SJCRH30 (cell line): ENCODE results near the gene ASB4. TPM values are rescaled to one million over a fixed set of nuclear protein-coding genes. Genes with fewer than 3 reads are reported as not detected.

Experiments
- DNase-seq, 2 experiments: peaks; one replicate each; pipeline ENCODE4 v3.0.0-alpha.2; 2015 to 2020
- H3K27ac ChIP-seq: fragments of 250-450 bp; sonication (Bioruptor Pico); 2 replicates; pipeline ENCODE4 v1.5.1; 2020; ENCODE audit warnings: mild to moderate bottlenecking, moderate library complexity
- H3K27me3 ChIP-seq: fragments of 250-450 bp; sonication (Bioruptor Pico); 2 replicates; pipeline ENCODE4 v1.5.1; 2020; ENCODE audit warnings: mild to moderate bottlenecking, moderate library complexity
- H3K36me3 ChIP-seq: fragments of 250-450 bp; sonication (Bioruptor Pico); 2 replicates; pipeline ENCODE4 v1.5.1; 2020; ENCODE audit warnings: mild to moderate bottlenecking, moderate library complexity
- H3K4me1 ChIP-seq: fragments of 250-450 bp; sonication (Bioruptor Pico); 2 replicates; pipeline ENCODE4 v1.5.1; 2020; ENCODE audit warnings: mild to moderate bottlenecking, moderate library complexity
- H3K4me3 ChIP-seq: fragments of 250-450 bp; sonication (Bioruptor Pico); 2 replicates; pipeline ENCODE4 v1.5.1; 2020; ENCODE audit warnings: mild to moderate bottlenecking, moderate library complexity
- H3K9me3 ChIP-seq: fragments of 250-450 bp; sonication (Bioruptor Pico); replicated peaks from 2 replicates; pipeline ENCODE4 v1.5.1; 2020; ENCODE audit warnings: mild to moderate bottlenecking, moderate library complexity
- total RNA-seq: library from RNA; depleted of rRNA; stranded (reverse); fragments of >200 nt; shearing (Covaris generic); gene quantifications from 2 replicates; pipeline ENCODE4 v1.2.3, GENCODE V29; 2014

ASB4 gene
- total RNA-seq, 1 experiment from 2014 or later, result 0.08 TPM

DNA sequence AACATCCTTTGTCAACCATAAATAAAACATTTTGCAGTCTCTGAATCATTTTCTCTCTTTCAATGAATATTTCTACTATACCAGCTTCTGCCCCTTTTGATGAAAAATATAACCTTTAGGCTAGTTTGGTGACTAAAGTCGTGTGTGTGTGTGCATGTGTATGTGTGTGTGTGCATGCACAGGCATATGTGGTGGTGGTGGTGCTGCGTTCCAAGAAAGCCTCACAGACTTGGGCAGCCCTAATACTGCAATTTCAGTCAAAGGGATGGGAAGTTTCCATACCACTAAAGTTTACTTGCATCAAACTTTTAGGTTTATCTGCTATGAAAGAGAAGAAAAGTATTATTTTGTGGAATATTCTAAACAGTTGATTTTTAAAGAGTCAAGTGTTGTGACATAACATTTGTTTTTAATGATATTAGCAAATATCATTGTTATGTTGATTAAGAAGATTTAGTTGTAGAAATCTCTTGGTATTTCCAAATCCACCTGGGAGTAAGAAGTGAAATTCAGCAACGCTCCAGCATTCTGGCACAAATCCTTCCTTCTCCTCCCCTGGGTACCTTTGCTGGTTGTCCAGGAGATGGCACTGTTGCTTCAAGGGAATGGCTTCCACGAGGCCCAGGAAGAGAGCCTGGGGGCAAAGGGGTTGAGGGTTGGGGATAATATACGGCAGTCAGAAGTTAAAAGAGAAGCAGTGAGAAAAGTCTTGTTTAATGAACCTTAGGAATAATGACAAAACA lies 41.5 kb downstream of the ASB4 start:
- Histone ChIP-seq H3K36me3 (no peaks in the 10 kb centered on the region), H3K27ac (no peak overlapping the region), H3K4me3 (no peak overlapping the region), H3K9me3 (no peaks in the 10 kb centered on the region), H3K27me3 (no peaks in the 10 kb centered on the region), H3K4me1 (no peaks in the 10 kb centered on the region; the same call in 1 of the 2 replicates)
- peak; percentile 74 to 92 for DNase-seq

DNA sequence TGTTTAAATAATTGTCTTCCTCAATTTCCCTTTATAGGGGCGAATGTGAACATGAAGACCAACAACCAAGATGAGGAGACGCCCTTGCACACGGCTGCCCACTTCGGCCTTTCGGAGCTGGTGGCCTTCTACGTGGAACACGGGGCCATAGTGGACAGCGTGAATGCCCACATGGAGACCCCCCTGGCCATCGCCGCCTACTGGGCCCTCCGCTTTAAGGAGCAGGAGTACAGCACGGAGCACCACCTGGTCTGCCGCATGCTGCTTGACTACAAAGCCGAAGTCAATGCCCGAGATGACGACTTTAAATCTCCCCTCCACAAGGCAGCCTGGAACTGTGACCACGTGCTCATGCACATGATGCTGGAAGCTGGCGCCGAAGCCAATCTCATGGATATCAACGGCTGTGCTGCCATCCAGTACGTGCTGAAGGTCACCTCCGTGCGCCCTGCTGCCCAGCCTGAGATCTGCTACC lies 42.1 kb downstream of the ASB4 start:
- no peak overlapping the region for H3K27ac ChIP-seq
- no peaks in the 10 kb centered on the region for H3K9me3 ChIP-seq
- DNase-seq, result no peak
- no peaks in the 10 kb centered on the region for H3K36me3 ChIP-seq
- H3K4me3 ChIP-seq, result no peak overlapping the region
- H3K4me1 ChIP-seq, result no peaks in the 10 kb centered on the region; the same call in 1 of the 2 replicates
- H3K27me3 ChIP-seq, result no peaks in the 10 kb centered on the region

DNA sequence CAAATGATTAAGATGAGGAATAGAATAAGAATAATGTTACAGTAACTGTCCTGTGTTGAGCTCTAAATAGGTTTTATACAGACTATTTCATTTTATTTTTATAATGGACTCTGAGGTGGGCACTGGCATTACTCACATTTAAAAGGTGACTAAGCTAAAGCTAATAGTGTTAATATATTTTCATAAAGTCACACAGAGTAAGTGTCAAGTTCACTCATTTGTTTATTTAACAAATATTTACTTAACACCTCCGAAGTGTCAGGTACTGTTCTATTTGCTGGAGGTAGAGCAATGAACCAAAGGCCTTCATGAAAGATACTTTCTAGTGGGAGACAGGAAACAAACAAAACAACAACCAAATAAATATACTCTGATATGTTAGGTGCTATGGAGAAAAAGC lies 44.0 kb downstream of the ASB4 start:
- no peaks in the 10 kb centered on the region for H3K36me3 ChIP-seq
- no peak overlapping the region for H3K4me3 ChIP-seq
- no peak for DNase-seq
- H3K27me3 ChIP-seq, result no peaks in the 10 kb centered on the region
- H3K9me3 ChIP-seq, result no peaks in the 10 kb centered on the region
- H3K4me1 ChIP-seq, result no peaks in the 10 kb centered on the region; the same call in 1 of the 2 replicates
- H3K27ac ChIP-seq, result no peak overlapping the region

DNA sequence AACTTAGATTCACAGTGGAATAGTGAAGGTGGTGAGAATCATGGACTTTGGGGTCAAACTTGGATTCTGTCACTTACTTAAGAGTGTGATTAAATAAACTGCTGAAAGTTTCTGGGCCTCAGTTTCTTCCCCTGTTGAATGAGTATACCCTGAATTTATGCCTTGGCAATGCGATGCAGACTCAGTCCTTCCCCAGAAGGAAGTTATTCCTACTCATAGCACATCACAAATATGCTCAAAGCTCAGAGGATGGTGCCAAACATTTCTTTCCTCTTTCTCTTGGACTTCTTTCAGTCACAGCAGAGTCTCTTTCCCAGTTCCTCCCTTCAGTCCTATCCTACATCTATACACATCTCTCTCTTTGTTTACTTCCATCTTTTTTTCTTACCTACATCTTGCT lies 45.1 kb downstream of the ASB4 start:
- H3K27me3 ChIP-seq, result no peaks in the 10 kb centered on the region
- no peak for DNase-seq
- H3K9me3 ChIP-seq, result no peaks in the 10 kb centered on the region
- no peak overlapping the region for H3K4me3 ChIP-seq
- H3K27ac ChIP-seq, result no peak overlapping the region
- no peaks in the 10 kb centered on the region; the same call in 1 of the 2 replicates for H3K4me1 ChIP-seq
- H3K36me3 ChIP-seq, result no peaks in the 10 kb centered on the region

DNA sequence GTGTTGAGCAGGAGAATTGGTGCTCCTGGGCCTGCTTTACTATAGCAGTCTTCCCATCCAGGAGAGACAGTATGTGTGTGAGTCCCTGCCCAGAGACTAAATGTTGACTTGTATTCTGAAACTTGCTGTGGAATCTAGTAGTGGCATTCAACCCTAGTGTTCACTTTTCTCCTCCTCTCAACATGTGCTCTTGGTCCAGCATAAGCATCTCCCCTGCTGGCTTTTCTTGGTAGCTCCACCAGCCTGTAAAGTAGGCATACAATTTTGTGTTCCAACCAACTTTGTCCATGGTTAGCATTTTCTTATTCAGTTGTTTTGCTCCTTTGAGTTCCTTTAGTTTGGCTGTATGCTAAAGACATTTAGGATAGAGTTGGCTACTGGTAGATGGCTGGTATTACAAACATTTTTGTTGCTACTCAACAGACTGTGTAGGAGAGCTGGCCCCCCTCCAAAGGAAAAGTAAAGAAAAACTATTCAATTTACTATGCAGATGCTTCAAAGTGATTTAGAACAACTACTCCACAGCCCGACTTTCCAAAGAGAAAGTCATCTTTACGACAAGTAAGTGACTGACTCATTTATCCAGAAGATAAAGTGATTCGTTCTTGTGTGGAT lies 46.0 kb downstream of the ASB4 start:
- Histone ChIP-seq H3K27ac (no peak overlapping the region), H3K4me1 (no peaks in the 10 kb centered on the region; the same call in 1 of the 2 replicates), H3K36me3 (no peaks in the 10 kb centered on the region), H3K4me3 (no peak overlapping the region), H3K9me3 (no peaks in the 10 kb centered on the region), H3K27me3 (no peaks in the 10 kb centered on the region)
- no peak for DNase-seq

DNA sequence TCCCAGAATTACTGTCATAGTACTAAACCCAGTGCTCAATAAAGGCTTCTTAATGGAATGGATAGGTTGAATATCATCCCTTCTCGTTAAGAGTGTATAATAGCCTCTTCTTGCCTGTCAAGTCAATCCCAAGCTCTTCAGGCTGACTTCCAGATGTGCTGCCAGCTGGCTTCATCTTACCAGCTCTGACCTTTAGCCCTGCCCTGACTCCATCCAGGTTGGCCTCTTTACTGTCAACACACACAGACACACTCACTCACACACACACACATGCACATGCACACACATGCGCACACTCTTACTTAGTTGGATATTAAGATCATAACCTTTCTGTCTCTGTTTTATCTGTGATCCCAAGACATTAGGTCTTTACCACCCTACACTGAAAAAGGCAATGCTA lies 49.1 kb downstream of the ASB4 start:
- Histone ChIP-seq H3K4me3 (no peak overlapping the region), H3K36me3 (no peaks in the 10 kb centered on the region), H3K27me3 (no peaks in the 10 kb centered on the region), H3K4me1 (no peaks in the 10 kb centered on the region), H3K27ac (no peak overlapping the region), H3K9me3 (no peaks in the 10 kb centered on the region)
- no peak for DNase-seq

DNA sequence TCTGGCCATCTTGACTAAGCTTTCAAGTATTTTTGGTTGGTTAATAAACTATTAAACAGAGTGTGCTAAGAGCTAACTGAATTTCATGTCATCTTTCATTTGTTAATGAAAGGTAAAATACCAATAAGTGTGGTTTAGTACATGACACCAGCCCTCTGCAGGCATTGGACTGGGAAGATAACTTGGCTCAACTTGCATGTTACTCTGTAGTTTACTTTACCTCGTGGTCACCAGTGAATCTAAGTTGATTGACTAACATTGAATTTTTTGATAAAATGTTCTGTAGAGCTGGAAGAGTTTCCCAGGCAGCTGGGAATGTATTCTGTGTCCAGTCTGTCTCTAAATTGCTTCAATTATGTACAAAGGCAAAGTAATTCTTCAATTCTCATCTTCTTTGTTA lies 49.9 kb downstream of the ASB4 start:
- H3K27ac ChIP-seq, result no peak overlapping the region
- H3K27me3 ChIP-seq, result no peaks in the 10 kb centered on the region
- H3K9me3 ChIP-seq, result no peaks in the 10 kb centered on the region
- H3K36me3 ChIP-seq, result no peaks in the 10 kb centered on the region
- DNase-seq, result no peak
- H3K4me1 ChIP-seq, result no peaks in the 10 kb centered on the region
- H3K4me3 ChIP-seq, result no peak overlapping the region

DNA sequence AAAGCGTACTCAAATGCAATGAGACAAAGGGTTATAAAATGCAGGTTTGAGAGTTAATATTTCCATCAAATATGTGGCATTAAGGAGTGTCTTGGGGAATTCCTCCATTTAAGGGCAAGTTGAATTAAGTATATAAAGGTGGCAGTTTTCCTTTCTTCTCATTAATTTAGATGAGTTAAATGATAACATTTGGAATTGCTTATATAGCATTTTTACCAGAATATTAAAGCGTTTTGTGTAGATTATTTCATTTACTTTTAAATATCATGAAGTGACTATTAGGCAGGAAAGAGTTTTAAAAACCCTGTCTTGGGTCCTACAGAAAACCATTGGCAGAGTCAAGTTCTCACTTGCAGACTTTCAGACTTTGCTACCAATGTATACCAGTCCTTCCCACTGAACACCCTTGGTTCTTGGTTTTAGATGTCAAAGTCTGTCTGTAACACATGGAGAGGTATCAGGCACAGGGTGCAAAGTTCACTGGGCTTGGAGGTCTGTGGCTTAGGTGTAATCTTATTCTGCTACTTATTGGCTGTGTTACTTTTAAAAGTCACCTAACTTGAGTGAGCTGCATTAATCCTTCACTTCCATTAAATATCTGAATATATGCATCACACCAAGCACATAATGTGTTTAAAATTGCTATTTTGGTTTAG lies 51.0 kb downstream of the ASB4 start:
- no peaks in the 10 kb centered on the region for H3K9me3 ChIP-seq
- no peak overlapping the region for H3K4me3 ChIP-seq
- H3K27me3 ChIP-seq, result no peaks in the 10 kb centered on the region
- no peaks in the 10 kb centered on the region for H3K4me1 ChIP-seq
- H3K36me3 ChIP-seq, result no peaks in the 10 kb centered on the region
- no peak for DNase-seq
- H3K27ac ChIP-seq, result no peak overlapping the region

DNA sequence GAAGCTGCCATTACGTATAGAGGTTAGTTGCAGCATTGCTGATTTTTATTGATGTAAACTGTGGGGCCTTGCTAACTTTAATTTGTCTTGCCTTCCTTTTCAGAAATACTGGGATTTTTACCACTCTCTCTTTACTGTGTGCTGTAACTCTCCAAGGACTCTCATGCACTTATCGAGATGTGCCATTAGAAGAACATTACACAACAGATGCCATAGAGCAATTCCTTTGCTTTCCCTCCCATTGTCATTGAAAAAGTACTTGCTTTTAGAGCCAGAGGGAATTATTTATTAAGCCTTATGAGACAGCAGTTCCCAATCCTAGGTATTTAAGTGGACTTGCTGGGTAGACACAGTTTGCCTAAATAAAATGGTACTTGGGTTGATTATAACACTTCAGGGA lies 51.7 kb downstream of the ASB4 start:
- Histone ChIP-seq H3K9me3 (no peaks in the 10 kb centered on the region), H3K36me3 (no peaks in the 10 kb centered on the region), H3K4me1 (no peaks in the 10 kb centered on the region), H3K27me3 (no peaks in the 10 kb centered on the region), H3K4me3 (no peak overlapping the region), H3K27ac (no peak overlapping the region)
- no peak for DNase-seq

DNA sequence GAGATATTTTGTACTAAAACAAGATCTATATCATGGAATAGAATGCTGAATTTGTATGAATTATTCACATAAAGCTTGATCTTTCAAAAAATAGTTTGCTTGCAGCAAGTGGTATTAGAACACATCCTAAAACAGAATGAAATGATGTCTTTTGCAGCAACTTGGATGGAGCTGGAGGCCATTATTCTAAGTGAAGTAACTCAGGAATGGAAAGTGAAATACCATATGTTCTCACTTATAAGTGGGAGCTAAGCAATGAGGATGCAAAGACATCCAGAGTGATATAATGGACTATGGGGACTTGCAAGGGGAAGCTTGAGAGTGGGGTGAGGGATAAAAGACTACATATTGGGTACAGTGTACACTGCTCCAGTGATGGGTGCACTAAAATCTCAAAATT lies 53.7 kb downstream of the ASB4 start:
- no peak for DNase-seq
- no peak overlapping the region for H3K4me3 ChIP-seq
- H3K4me1 ChIP-seq, result no peaks in the 10 kb centered on the region
- no peaks in the 10 kb centered on the region for H3K9me3 ChIP-seq
- H3K27ac ChIP-seq, result no peak overlapping the region
- no peaks in the 10 kb centered on the region for H3K36me3 ChIP-seq
- no peaks in the 10 kb centered on the region for H3K27me3 ChIP-seq

DNA sequence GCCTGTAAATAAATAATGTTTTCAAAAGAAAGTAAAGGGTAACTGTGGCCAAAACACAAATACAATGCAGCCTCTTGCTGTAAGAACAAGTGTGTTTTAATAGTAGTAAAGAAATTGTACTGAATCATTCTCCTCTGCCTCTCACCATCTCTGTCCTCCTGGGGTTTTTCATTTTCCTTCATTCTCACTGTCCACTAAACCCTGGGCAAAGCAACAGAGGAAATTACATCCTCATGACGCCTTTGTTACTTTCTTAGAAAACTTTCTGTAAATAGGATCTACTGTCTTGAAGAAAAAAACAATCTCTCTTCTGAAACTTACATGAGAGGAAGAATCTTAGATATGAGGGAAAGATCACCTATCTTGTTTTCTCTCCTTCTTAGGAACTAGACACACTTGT lies 54.6 kb downstream of the ASB4 start:
- DNase-seq, result no peak
- Histone ChIP-seq H3K4me3 (no peak overlapping the region), H3K9me3 (no peaks in the 10 kb centered on the region), H3K4me1 (no peaks in the 10 kb centered on the region), H3K27ac (no peak overlapping the region), H3K36me3 (no peaks in the 10 kb centered on the region), H3K27me3 (no peaks in the 10 kb centered on the region)

DNA sequence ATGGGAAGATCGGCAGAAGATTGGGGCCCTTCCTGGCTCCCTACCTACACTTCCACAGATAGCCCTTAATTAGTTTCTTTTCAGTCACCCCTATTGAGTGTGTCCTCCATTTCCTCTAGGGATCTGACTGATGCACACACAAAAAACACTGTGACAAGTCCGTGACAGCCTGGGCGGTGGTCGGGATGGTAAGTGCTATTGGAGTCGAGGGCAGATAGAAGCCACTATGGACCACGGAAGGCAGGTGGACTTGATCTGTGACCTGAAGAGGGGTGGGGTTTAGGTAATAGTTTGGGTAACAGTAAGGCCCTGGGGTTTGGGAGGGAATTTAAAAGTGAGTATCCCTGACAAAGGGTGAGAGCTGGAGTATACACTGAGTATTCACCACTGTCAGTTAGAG lies 57.6 kb downstream of the ASB4 start:
- Histone ChIP-seq H3K27me3 (no peaks in the 10 kb centered on the region), H3K4me3 (no peak overlapping the region), H3K9me3 (no peaks in the 10 kb centered on the region), H3K4me1 (no peaks in the 10 kb centered on the region), H3K36me3 (no peaks in the 10 kb centered on the region), H3K27ac (no peak overlapping the region)
- no peak for DNase-seq

DNA sequence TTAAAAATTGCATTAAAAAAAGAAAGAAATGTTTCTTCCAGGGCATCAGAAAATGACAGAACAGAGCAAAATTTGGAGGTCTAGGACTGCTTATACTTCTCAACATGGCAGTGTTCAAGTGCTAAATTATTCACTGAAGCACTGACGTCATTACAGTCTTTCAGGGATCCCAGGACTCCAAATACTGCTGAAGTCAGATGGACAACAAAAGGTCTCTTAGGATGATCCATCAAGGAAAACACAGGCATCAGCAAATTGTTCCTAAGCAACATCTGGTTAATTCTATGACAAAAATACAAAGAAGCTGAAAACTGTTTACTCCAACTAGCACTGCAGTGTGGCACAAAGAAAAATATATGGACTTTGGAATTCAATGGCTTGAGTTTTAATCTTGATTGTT lies 58.4 kb downstream of the ASB4 start:
- no peak overlapping the region for H3K4me3 ChIP-seq
- H3K4me1 ChIP-seq, result no peaks in the 10 kb centered on the region
- no peaks in the 10 kb centered on the region for H3K9me3 ChIP-seq
- H3K27ac ChIP-seq, result no peak overlapping the region
- no peaks in the 10 kb centered on the region for H3K27me3 ChIP-seq
- no peak for DNase-seq
- H3K36me3 ChIP-seq, result no peaks in the 10 kb centered on the region

DNA sequence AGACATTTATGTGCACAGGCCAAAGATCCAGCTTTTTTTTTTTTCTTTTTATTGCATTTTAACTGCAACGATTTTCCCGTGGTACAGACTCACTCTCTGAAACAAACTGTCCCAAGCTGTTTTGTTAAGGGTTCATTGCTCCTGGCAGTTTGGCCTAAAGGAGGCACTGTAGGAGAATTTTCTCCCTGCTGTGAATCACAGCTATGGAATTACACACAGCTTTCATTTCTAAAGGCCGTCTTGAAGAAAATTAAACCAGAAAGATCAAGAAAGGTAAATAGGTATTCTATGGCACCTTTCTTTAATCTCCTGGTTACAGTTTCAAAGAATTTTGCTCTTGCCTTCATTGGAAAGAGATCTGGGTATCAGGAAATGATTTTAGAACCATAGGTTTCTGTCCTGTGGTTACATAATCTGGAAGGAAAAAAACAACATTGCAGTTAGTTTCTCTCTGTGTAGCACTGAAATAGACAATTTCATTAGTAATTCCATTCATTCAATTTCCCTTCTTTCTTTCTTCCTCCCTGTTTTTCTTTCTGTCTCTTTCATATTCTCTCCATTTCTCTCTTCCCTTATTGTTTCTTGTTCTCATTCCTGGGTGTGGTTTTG lies 59.4 kb downstream of the ASB4 start:
- Histone ChIP-seq H3K9me3 (no peaks in the 10 kb centered on the region), H3K4me3 (peak overlapping the region; percentile 43)
- peak; percentile 27 to 73 for DNase-seq

DNA sequence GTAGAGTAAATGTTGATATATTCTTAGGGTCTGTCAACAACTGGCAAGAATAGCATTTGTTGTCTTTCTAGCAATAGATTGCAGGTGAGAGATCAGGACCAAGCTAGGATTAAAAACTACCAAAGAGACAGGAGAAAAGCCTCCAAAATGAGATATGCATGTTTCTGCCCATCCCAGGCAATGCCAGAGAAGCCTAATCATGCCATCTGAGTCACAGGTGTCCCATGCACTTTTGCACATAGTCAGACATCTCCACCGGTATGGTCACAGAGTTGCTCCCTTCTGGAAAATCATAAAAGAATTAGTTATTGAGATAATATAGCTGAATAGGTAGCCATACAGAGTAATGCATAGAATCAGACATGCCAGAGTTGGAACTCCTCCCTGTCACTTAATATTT lies 59.9 kb downstream of the ASB4 start:
- Histone ChIP-seq H3K36me3 (no peaks in the 10 kb centered on the region), H3K4me1 (peaks cover 13% of the 10 kb centered on the region), H3K4me3 (peak overlapping the region; percentile 43; the same call in 1 of the 2 replicates), H3K9me3 (no peaks in the 10 kb centered on the region), H3K27ac (no peak overlapping the region), H3K27me3 (no peaks in the 10 kb centered on the region)
- DNase-seq, result no peak

More for the DNA sequence above, 59.4 kb downstream of the ASB4 start:
- Histone ChIP-seq H3K27ac (no peak overlapping the region), H3K36me3 (no peaks in the 10 kb centered on the region), H3K4me1 (peaks cover 8% of the 10 kb centered on the region), H3K27me3 (no peaks in the 10 kb centered on the region)
